Keratinocyte (primary cell): ENCODE results near the gene GFOD1. TPM values are rescaled to one million over a fixed set of nuclear protein-coding genes. Genes with fewer than 3 reads are reported as not detected.

ENCODE experiments used
- DNase-seq: peaks from one replicate; pipeline ENCODE4 v3.0.0-alpha.2; 2011; ENCODE audit warnings: low read depth, missing footprints, low spot score
- FAIRE-seq: peaks from 2 replicates; lab custom pipeline; 2011; peaks lifted over from hg19 to GRCh38; lab: Jason Lieb, UNC
- H2AFZ ChIP-seq: 2 replicates; pipeline ENCODE4 v1.6.0; 2012; ENCODE audit warnings: low read length, control low read depth, inconsistent platforms; ENCODE audit not compliant: control insufficient read depth
- H3K27ac ChIP-seq: 2 replicates; pipeline ENCODE4 v1.5.1; 2011; ENCODE audit warnings: low read length; ENCODE audit not compliant: control insufficient read depth, insufficient read depth
- H3K27me3 ChIP-seq: 3 replicates; pipeline ENCODE4 v1.6.0; 2011; ENCODE audit warnings: low read length; ENCODE audit not compliant: control insufficient read depth, insufficient read depth; ENCODE audit errors: extremely low read depth
- H3K36me3 ChIP-seq, 2 experiments: 2 replicates in 1 of 2; 3 replicates in 1 of 2; pipeline ENCODE4 v1.5.1; 2011; ENCODE audit warnings: low read length in 2 of 2, mild to moderate bottlenecking in 1 of 2; ENCODE audit not compliant: control insufficient read depth in 2 of 2, insufficient read depth in 2 of 2; ENCODE audit errors: extremely low read depth in 1 of 2
- H3K4me1 ChIP-seq: 3 replicates; pipeline ENCODE4 v1.5.1; 2011; ENCODE audit warnings: low read length; ENCODE audit not compliant: control insufficient read depth, insufficient read depth; ENCODE audit errors: extremely low read depth
- H3K4me2 ChIP-seq: 3 replicates; pipeline ENCODE4 v1.6.0; 2011; ENCODE audit warnings: low read depth, low read length; ENCODE audit not compliant: control insufficient read depth, insufficient read depth; ENCODE audit errors: extremely low read depth
- H3K4me3 ChIP-seq, 3 experiments: fragments of 200-600 bp in 1 of 3; sonication (generic) in 1 of 3; 2 replicates in 2 of 3; 3 replicates in 1 of 3; pipeline ENCODE4 v1.5.1; 2011 to 2016; ENCODE audit warnings: low read length in 3 of 3, mild to moderate bottlenecking in 3 of 3, control low read depth in 2 of 3, inconsistent platforms in 1 of 3, low read depth in 1 of 3, mixed read lengths in 1 of 3, mixed run types in 1 of 3, moderate library complexity in 1 of 3; ENCODE audit not compliant: control insufficient read depth in 2 of 3, insufficient read depth in 2 of 3; ENCODE audit errors: extremely low read depth in 1 of 3
- H3K79me2 ChIP-seq: 2 replicates; pipeline ENCODE4 v1.6.0; 2012; ENCODE audit warnings: low read length; ENCODE audit not compliant: control insufficient read depth, insufficient read depth
- H3K9ac ChIP-seq: 3 replicates; pipeline ENCODE4 v1.6.0; 2011; ENCODE audit warnings: low read length; ENCODE audit not compliant: control insufficient read depth, insufficient read depth; ENCODE audit errors: extremely low read depth
- H3K9me1 ChIP-seq: 3 replicates; pipeline ENCODE4 v1.6.0; 2011; ENCODE audit warnings: low read length; ENCODE audit not compliant: control insufficient read depth, insufficient read depth; ENCODE audit errors: extremely low read depth
- H3K9me3 ChIP-seq: 2 replicates; pipeline ENCODE4 v1.5.1; 2012; ENCODE audit warnings: low read depth, low read length; ENCODE audit not compliant: control insufficient read depth
- H4K20me1 ChIP-seq: 3 replicates; pipeline ENCODE4 v1.6.0; 2011; ENCODE audit warnings: low read length; ENCODE audit not compliant: control insufficient read depth, insufficient read depth; ENCODE audit errors: extremely low read depth
- CTCF ChIP-seq, 3 experiments: IDR thresholded peaks in 1 of 3; conservative IDR thresholded peaks in 1 of 3; optimal IDR thresholded peaks in 1 of 3; 2 replicates in 2 of 3; 3 replicates in 1 of 3; pipeline versions ENCODE3 to v1.5.1; 2011; ENCODE audit warnings: low read length in 3 of 3, mild to moderate bottlenecking in 3 of 3, moderate library complexity in 2 of 3, control low read depth in 1 of 3, inconsistent platforms in 1 of 3; ENCODE audit not compliant: insufficient read depth in 2 of 3; ENCODE audit errors: extremely low read depth in 1 of 3
- EZH2 ChIP-seq: IDR thresholded peaks from one replicate; pipeline ENCODE4 v1.6.1; 2012; ENCODE audit warnings: inconsistent platforms, mild to moderate bottlenecking, low read length, moderate library complexity
- dilution Hi-C: fragments of 300-500 bp; cut with MboI; formaldehyde crosslinking; loops from one replicate; pipeline ENCODE4 v1.7.0; 2020; ENCODE audit warnings: low sequenced_read_pairs; ENCODE audit not compliant: extremely low pct_ligation_motif_present
- polyA plus RNA-seq, 5 experiments: library from polyadenylated mRNA; depleted of rRNA in 3 of 5; stranded (reverse) in 3 of 5; stranded (forward) in 1 of 5; unstranded in 1 of 5; fragments of >200 nt; gene quantifications; 1 replicate in 1 of 5; 2 replicates in 3 of 5; 3 replicates in 1 of 5; pipeline versions ENCODE4 v1.2.1 to v1.2.3, GENCODE V29; 2011 to 2012; ENCODE audit warnings: missing spikeins in 2 of 5, low read depth in 1 of 5, low replicate concordance in 1 of 5

The GFOD1 gene
- polyA plus RNA-seq, 1 donor (not counting 4 experiments of a cell fraction or from before 2014, with no cell fraction given): 7.2 TPM

- TF ChIP-seq EZH2 (no peak), CTCF (optimal IDR thresholded peaks at IDR 0.05 in 1 of 3, IDR thresholded peaks at IDR 0.05 in 1 of 3, conservative IDR thresholded peaks at IDR 0.05 in 1 of 3; ENCODE audit: extremely low read depth in 1 of 3, insufficient read depth in 2 of 3, low read length in 3 of 3) (no peak)
- no peaks in the 10 kb centered on the region for H3K27me3 ChIP-seq
- H3K27ac ChIP-seq: no peak overlapping the region
- H2AFZ ChIP-seq: no peak overlapping the region
- no peak overlapping the region for H3K9ac ChIP-seq
- no peaks in the 10 kb centered on the region for H3K4me1 ChIP-seq
- no peak overlapping the region for H3K4me2 ChIP-seq
- no peaks in the 10 kb centered on the region for H3K9me1 ChIP-seq
- FAIRE-seq (no peak), DNase-seq (no peak)
- H4K20me1 ChIP-seq: no peaks in the 10 kb centered on the region
- dilution Hi-C loops: no loop called here
- peaks cover 3% of the 10 kb centered on the region for H3K79me2 ChIP-seq
- no peaks in the 10 kb centered on the region for H3K9me3 ChIP-seq
- H3K4me3 ChIP-seq: no peak overlapping the region
- H3K36me3 ChIP-seq: peaks cover 1 to 5% of the 10 kb centered on the region in 2 experiments
These were observed 72.1 kb downstream of the GFOD1 start for GRCh38 chr6:13415283-13415682.

- Histone ChIP-seq H3K9ac (no peak overlapping the region), H3K4me3 (no peak overlapping the region), H3K27me3 (no peaks in the 10 kb centered on the region), H3K4me2 (no peak overlapping the region), H3K36me3 (peaks cover 1 to 3% of the 10 kb centered on the region in 2 experiments), H2AFZ (no peak overlapping the region), H3K79me2 (peaks cover 3% of the 10 kb centered on the region), H4K20me1 (no peaks in the 10 kb centered on the region), H3K4me1 (no peaks in the 10 kb centered on the region), H3K9me3 (no peaks in the 10 kb centered on the region), H3K27ac (no peak overlapping the region), H3K9me1 (no peaks in the 10 kb centered on the region)
- DNase-seq (no peak), FAIRE-seq (no peak)
- TF ChIP-seq CTCF (optimal IDR thresholded peaks at IDR 0.05 in 1 of 3, IDR thresholded peaks at IDR 0.05 in 1 of 3, conservative IDR thresholded peaks at IDR 0.05 in 1 of 3; ENCODE audit: extremely low read depth in 1 of 3, insufficient read depth in 2 of 3, low read length in 3 of 3): peak in 1 of 3 experiments; percentile 2
- TF ChIP-seq EZH2: no peak
- dilution Hi-C loops: no loop called here
These were observed 73.4 kb downstream of the GFOD1 start for GRCh38 chr6:13413900-13414555.
